Measurements from ENCODE around the gene GRIK2. TPM values are rescaled to one million over a fixed set of nuclear protein-coding genes. Genes with fewer than 3 reads are reported as not detected.

GRIK2 gene
- total RNA-seq, 1 experiment from 2014 or later: 0.29 TPM

DNA sequence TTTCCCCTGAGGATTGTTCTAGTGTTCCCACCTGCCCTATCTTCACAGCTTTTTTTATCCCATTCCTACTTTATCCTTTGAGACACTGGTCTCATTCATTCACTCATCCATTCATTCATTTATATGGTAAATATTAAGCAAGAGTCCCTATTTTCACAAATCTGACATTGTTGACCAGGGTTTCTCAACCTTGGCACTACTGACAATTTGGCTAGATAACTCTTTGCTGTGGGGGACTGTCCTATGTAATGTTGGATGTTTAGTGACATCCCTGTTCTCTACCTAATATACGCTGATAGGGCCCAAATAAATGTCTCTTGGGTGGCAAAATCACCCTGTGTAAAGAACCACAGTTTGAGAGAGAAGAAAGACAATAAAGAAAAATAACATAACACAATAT, 345.0 kb downstream of the GRIK2 start:
- no peak for DNase-seq

DNA sequence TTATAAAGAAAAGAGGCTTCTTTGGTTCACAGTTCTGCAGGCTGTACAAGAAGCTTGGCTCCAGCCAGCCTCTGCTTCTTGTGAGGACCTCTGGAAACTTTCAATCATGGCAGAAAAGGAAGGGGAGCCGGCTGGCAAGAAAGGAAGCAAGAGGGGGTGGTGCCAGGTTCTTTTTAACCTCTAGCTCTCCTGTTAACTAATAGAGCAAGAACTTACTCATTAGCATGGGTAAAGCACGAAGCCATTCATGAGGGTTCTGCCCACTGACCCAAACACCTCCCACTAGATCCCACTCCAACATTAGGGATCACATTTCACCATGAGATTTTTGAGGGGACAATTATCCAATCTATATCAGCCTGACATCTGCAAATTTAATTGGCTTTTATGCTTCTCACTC, 347.1 kb downstream of the GRIK2 start:
- TF ChIP-seq, protein P1, sequence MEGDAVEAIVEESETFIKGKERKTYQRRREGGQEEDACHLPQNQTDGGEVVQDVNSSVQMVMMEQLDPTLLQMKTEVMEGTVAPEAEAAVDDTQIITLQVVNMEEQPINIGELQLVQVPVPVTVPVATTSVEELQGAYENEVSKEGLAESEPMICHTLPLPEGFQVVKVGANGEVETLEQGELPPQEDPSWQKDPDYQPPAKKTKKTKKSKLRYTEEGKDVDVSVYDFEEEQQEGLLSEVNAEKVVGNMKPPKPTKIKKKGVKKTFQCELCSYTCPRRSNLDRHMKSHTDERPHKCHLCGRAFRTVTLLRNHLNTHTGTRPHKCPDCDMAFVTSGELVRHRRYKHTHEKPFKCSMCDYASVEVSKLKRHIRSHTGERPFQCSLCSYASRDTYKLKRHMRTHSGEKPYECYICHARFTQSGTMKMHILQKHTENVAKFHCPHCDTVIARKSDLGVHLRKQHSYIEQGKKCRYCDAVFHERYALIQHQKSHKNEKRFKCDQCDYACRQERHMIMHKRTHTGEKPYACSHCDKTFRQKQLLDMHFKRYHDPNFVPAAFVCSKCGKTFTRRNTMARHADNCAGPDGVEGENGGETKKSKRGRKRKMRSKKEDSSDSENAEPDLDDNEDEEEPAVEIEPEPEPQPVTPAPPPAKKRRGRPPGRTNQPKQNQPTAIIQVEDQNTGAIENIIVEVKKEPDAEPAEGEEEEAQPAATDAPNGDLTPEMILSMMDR (IDR thresholded peaks at IDR 0.05; ENCODE audit: insufficient read depth in 1 of 2, low read depth in 1 of 2, low read length in 1 of 2, severe bottlenecking in 1 of 2, unreplicated experiment in 1 of 2): no peak
- Histone ChIP-seq H3K4me1 (no peaks in the 10 kb centered on the region), H3K27me3 (replicated peaks; ENCODE audit: control insufficient read depth, insufficient read depth, low read length) (no peaks in the 10 kb centered on the region), H3K36me3 (ENCODE audit: control insufficient read depth, insufficient read depth, low read length) (no peaks in the 10 kb centered on the region), H3K4me3 (ENCODE audit: low read depth, low read length) (no peak overlapping the region), H3K9me3 (no peaks in the 10 kb centered on the region)
- intact Hi-C loops (cut with micrococcal nuclease; ENCODE audit: unreplicated experiment): no loop called here
- no peaks in the 10 kb centered on the region for H3K4me1 Mint-ChIP-seq (ENCODE audit: low read depth, unreplicated experiment)
- DNase-seq: no peak
- CTCF ChIA-PET: no interaction called here
- H3K27me3 Mint-ChIP-seq (ENCODE audit: insufficient read depth, unreplicated experiment): no peaks in the 10 kb centered on the region
- H3K36me3 Mint-ChIP-seq (ENCODE audit: insufficient read depth, unreplicated experiment): no peaks in the 10 kb centered on the region
- POLR2A ChIA-PET: no interaction called here
- no peak overlapping the region for H3K4me3 Mint-ChIP-seq (ENCODE audit: unreplicated experiment)
- H3K9me3 Mint-ChIP-seq (ENCODE audit: unreplicated experiment): peaks cover 14% of the 10 kb centered on the region
- no TSS peak for BruUV-seq (replicated peaks)
- H3K27ac Mint-ChIP-seq (ENCODE audit: unreplicated experiment): no peak overlapping the region

More for the DNA sequence above, 345.0 kb downstream of the GRIK2 start:
- Mint-ChIP-seq H3K9me3 (ENCODE audit: unreplicated experiment) (peaks cover 27% of the 10 kb centered on the region), H3K27me3 (ENCODE audit: insufficient read depth, unreplicated experiment) (no peaks in the 10 kb centered on the region), H3K4me1 (ENCODE audit: low read depth, unreplicated experiment) (no peaks in the 10 kb centered on the region), H3K36me3 (ENCODE audit: insufficient read depth, unreplicated experiment) (no peaks in the 10 kb centered on the region), H3K4me3 (ENCODE audit: unreplicated experiment) (no peak overlapping the region), H3K27ac (ENCODE audit: unreplicated experiment) (no peak overlapping the region)
- Histone ChIP-seq H3K4me1 (no peaks in the 10 kb centered on the region), H3K4me3 (ENCODE audit: low read depth, low read length) (no peak overlapping the region), H3K27me3 (replicated peaks; ENCODE audit: control insufficient read depth, insufficient read depth, low read length) (no peaks in the 10 kb centered on the region), H3K9me3 (no peaks in the 10 kb centered on the region), H3K36me3 (ENCODE audit: control insufficient read depth, insufficient read depth, low read length) (no peaks in the 10 kb centered on the region)
- CTCF ChIA-PET: no interaction called here
- TF ChIP-seq, protein P1 (IDR thresholded peaks at IDR 0.05; ENCODE audit: insufficient read depth in 1 of 2, low read depth in 1 of 2, low read length in 1 of 2, severe bottlenecking in 1 of 2, unreplicated experiment in 1 of 2): no peak
- intact Hi-C loops (cut with micrococcal nuclease; ENCODE audit: unreplicated experiment): no loop called here
- POLR2A ChIA-PET: no interaction called here
- BruUV-seq (replicated peaks): no TSS peak

DNA sequence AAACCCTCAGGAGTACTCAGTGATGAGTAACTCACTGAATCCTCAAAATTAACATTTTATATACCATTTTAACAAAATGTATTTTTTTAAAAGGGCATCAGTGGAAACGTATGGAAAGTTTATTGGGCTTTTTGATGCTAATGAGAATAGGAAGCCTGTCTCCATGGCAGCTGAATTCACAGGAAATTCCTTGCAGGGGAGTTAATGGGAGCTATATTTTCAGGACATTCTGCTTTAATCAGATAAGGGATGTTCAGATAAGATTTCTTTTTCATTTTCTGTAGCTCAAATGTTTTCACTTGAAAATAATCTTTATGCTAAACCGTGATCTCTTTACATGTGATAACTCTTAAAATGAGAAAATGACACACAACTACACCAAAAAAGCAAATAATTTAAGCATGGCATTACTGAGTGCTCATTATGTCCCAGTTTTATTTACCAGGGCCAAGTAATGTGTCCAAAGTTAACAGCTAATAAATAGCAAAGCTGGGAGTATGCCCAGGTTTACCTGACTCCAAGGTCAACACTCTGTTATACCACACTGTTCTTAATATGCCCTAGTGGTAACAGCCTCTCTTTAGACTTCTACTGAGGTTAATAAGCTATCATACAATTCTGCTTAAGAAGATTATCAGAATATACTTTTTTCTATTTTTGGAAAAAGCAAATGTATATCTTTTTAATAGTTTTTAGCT, 348.1 kb downstream of the GRIK2 start:
- Mint-ChIP-seq H3K4me3 (ENCODE audit: unreplicated experiment) (no peak overlapping the region), H3K9me3 (ENCODE audit: unreplicated experiment) (peaks cover 10% of the 10 kb centered on the region), H3K4me1 (ENCODE audit: low read depth, unreplicated experiment) (no peaks in the 10 kb centered on the region), H3K27me3 (ENCODE audit: insufficient read depth, unreplicated experiment) (no peaks in the 10 kb centered on the region), H3K27ac (ENCODE audit: unreplicated experiment) (no peak overlapping the region), H3K36me3 (ENCODE audit: insufficient read depth, unreplicated experiment) (no peaks in the 10 kb centered on the region)
- intact Hi-C loops (cut with micrococcal nuclease; ENCODE audit: unreplicated experiment): no loop called here
- no peak for DNase-seq
- no peaks in the 10 kb centered on the region for H3K36me3 ChIP-seq (ENCODE audit: control insufficient read depth, insufficient read depth, low read length)
- TF ChIP-seq, protein P1 (IDR thresholded peaks at IDR 0.05; ENCODE audit: insufficient read depth in 1 of 2, low read depth in 1 of 2, low read length in 1 of 2, severe bottlenecking in 1 of 2, unreplicated experiment in 1 of 2): no peak
- no peak overlapping the region for H3K4me3 ChIP-seq (ENCODE audit: low read depth, low read length)
- ChIA-PET CTCF (no interaction called here), POLR2A (no interaction called here)
- no peaks in the 10 kb centered on the region for H3K27me3 ChIP-seq (replicated peaks; ENCODE audit: control insufficient read depth, insufficient read depth, low read length)
- BruUV-seq (replicated peaks): no TSS peak
- H3K4me1 ChIP-seq: no peaks in the 10 kb centered on the region
- no peaks in the 10 kb centered on the region for H3K9me3 ChIP-seq
